K562 (cell line): ENCODE data around the gene FGF14.

ENCODE experiments used
- EZH2 ChIP-seq: IDR thresholded peaks from 2 replicates; pipeline ENCODE4 v1.6.1; 2012; ENCODE audit warnings: low read depth, mild to moderate bottlenecking, inconsistent platforms, low read length, borderline replicate concordance
- NRF1 ChIP-seq, 2 experiments: fragments of 450-650 bp; IDR thresholded peaks in 1 of 2; conservative IDR thresholded peaks in 1 of 2; 2 replicates each; pipeline ENCODE4 v1.6.1; 2014; ENCODE audit warnings: mild to moderate bottlenecking in 2 of 2
- REST ChIP-seq, 2 experiments: fragments of 450-650 bp; formaldehyde crosslinking in 1 of 2; IDR thresholded peaks; 2 replicates each; pipeline versions ENCODE4 v1.4.0 to v1.6.1; 2014 to 2020; ENCODE audit warnings: mild to moderate bottlenecking in 2 of 2, borderline replicate concordance in 1 of 2, low read depth in 1 of 2
- ZNF175 ChIP-seq: fragments of 200-800 bp; sonication (Bioruptor generic); IDR thresholded peaks from 2 replicates; pipeline ENCODE4 v1.6.1; 2016; ENCODE audit warnings: low read depth, mild to moderate bottlenecking, missing genetic modification characterization, missing compliant biosample characterization
- ZNF354B ChIP-seq: fragments of 250-450 bp; sonication (Bioruptor Pico); IDR thresholded peaks from 2 replicates; pipeline ENCODE4 v1.4.0; 2020
- TF ChIP-seq, protein P1 (sequence below), 3 experiments: IDR thresholded peaks in 2 of 3; conservative IDR thresholded peaks in 1 of 3; 2 replicates each; pipeline ENCODE4 v1.5.1; 2011 to 2012; ENCODE audit warnings: low read length in 3 of 3, mild to moderate bottlenecking in 3 of 3, control low read depth in 2 of 3, improper control_type of control experiment in 1 of 3, inconsistent platforms in 1 of 3, low read depth in 1 of 3, mixed read lengths in 1 of 3, moderate library complexity in 1 of 3; ENCODE audit not compliant: insufficient read depth in 2 of 3

- TF ChIP-seq EZH2 (no peak), ZNF175 (CRISPR knock-in tag) (no peak), REST (IDR thresholded peaks at IDR 0.05; ENCODE audit: borderline replicate concordance) (no peak), REST (CRISPR knock-in tag; IDR thresholded peaks at IDR 0.05; ENCODE audit: low read depth) (no peak), ZNF354B (CRISPR knock-in tag) (no peak), NRF1 (conservative IDR thresholded peaks at IDR 0.05 in 1 of 2, IDR thresholded peaks at IDR 0.05 in 1 of 2) (no peak)
- TF ChIP-seq, protein P1, sequence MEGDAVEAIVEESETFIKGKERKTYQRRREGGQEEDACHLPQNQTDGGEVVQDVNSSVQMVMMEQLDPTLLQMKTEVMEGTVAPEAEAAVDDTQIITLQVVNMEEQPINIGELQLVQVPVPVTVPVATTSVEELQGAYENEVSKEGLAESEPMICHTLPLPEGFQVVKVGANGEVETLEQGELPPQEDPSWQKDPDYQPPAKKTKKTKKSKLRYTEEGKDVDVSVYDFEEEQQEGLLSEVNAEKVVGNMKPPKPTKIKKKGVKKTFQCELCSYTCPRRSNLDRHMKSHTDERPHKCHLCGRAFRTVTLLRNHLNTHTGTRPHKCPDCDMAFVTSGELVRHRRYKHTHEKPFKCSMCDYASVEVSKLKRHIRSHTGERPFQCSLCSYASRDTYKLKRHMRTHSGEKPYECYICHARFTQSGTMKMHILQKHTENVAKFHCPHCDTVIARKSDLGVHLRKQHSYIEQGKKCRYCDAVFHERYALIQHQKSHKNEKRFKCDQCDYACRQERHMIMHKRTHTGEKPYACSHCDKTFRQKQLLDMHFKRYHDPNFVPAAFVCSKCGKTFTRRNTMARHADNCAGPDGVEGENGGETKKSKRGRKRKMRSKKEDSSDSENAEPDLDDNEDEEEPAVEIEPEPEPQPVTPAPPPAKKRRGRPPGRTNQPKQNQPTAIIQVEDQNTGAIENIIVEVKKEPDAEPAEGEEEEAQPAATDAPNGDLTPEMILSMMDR (IDR thresholded peaks at IDR 0.05 in 2 of 3, conservative IDR thresholded peaks at IDR 0.05 in 1 of 3; ENCODE audit: insufficient read depth in 2 of 3, low read depth in 1 of 3, low read length in 3 of 3), result no peak
Measured at GRCh38 chr13:102286326-102286725, 115.5 kb downstream of the FGF14 start.
